HG03064 (cell line): Measurements from ENCODE around the gene TMEM225B.
"Not testable (repeated sequence)": the region's sequence is repeated elsewhere in the genome, so short reads cannot be mapped to it uniquely, and the experiment has no call there.

Source experiments
- ATAC-seq: cut with Tn5 transposase; IDR thresholded peaks from one replicate; pipeline ENCODE4 v1.9.1; 2021; ENCODE audit warnings: low read depth; ENCODE audit not compliant: unreplicated experiment

TMEM225B gene

GRCh38 chr7:99621271-99621670, 23.2 kb downstream of the TMEM225B start:
- no peak for ATAC-seq

GRCh38 chr7:99622596-99622995, 24.5 kb downstream of the TMEM225B start:
- no peak for ATAC-seq

- no peak for ATAC-seq
These were observed 25.1 kb downstream of the TMEM225B start for GRCh38 chr7:99623091-99623693.

- ATAC-seq = no peak
These were observed 25.8 kb downstream of the TMEM225B start for GRCh38 chr7:99623702-99624447.

- ATAC-seq = no peak
These were observed 26.4 kb downstream of the TMEM225B start for GRCh38 chr7:99624484-99624883.

- no peak for ATAC-seq
These were observed 27.3 kb downstream of the TMEM225B start for GRCh38 chr7:99625321-99625720.

- no peak for ATAC-seq
These were observed 27.9 kb downstream of the TMEM225B start for GRCh38 chr7:99625961-99626360.

- ATAC-seq = no peak
These were observed 28.6 kb downstream of the TMEM225B start for GRCh38 chr7:99626661-99627060.

GRCh38 chr7:99627513-99627912, 29.4 kb downstream of the TMEM225B start:
- no peak for ATAC-seq

- ATAC-seq = no peak
These were observed 30.7 kb downstream of the TMEM225B start for GRCh38 chr7:99628471-99629465.

GRCh38 chr7:99629643-99630042, 31.6 kb downstream of the TMEM225B start:
- ATAC-seq = no peak

GRCh38 chr7:99631295-99632109, 33.4 kb downstream of the TMEM225B start:
- ATAC-seq = no peak

- ATAC-seq = not testable (repeated sequence)
These were observed 39.3 kb downstream of the TMEM225B start for GRCh38 chr7:99637414-99637813.

- no peak for ATAC-seq
These were observed 40.7 kb downstream of the TMEM225B start for GRCh38 chr7:99638731-99639130.

GRCh38 chr7:99639267-99639666, 41.2 kb downstream of the TMEM225B start:
- ATAC-seq = no peak

- ATAC-seq = no peak
These were observed 44.0 kb downstream of the TMEM225B start for GRCh38 chr7:99642027-99642426.

GRCh38 chr7:99643464-99643863, 45.4 kb downstream of the TMEM225B start:
- ATAC-seq = no peak

- no peak for ATAC-seq
These were observed 46.4 kb downstream of the TMEM225B start for GRCh38 chr7:99644431-99644830.

GRCh38 chr7:99645590-99645989, 47.5 kb downstream of the TMEM225B start:
- ATAC-seq = no peak

- ATAC-seq = no peak
These were observed 50.8 kb downstream of the TMEM225B start for GRCh38 chr7:99648843-99649242.
